Endodermal cell (in vitro differentiated cells): Measurements from ENCODE around the gene SGCD. TPM values are rescaled to one million over a fixed set of nuclear protein-coding genes. Genes with fewer than 3 reads are reported as not detected.

ENCODE experiments used
- DNase-seq: peaks from one replicate; pipeline ENCODE4 v3.0.0-alpha.2; 2017
- H3K27ac ChIP-seq: 2 replicates; pipeline ENCODE4 v1.5.1; 2013; ENCODE audit warnings: mild to moderate bottlenecking, low read depth, low read length, moderate library complexity
- H3K27me3 ChIP-seq: 2 replicates; pipeline ENCODE4 v1.6.1; 2013; ENCODE audit warnings: mild to moderate bottlenecking, low read length, moderate library complexity; ENCODE audit not compliant: insufficient read depth, control insufficient read depth, poor library complexity, severe bottlenecking
- H3K36me3 ChIP-seq: 2 replicates; pipeline ENCODE4 v1.7.0; 2013; ENCODE audit warnings: mild to moderate bottlenecking, low read length, moderate library complexity; ENCODE audit not compliant: control insufficient read depth, insufficient read depth
- H3K4me1 ChIP-seq: one replicate; pipeline ENCODE4 v1.7.0; 2013; ENCODE audit warnings: low read length; ENCODE audit not compliant: control insufficient read depth, insufficient read depth
- H3K4me3 ChIP-seq: 2 replicates; pipeline ENCODE4 v1.5.1; 2013; ENCODE audit warnings: mild to moderate bottlenecking, low read length, moderate library complexity
- H3K9ac ChIP-seq: 2 replicates; pipeline ENCODE4 v1.6.1; 2013; ENCODE audit warnings: mild to moderate bottlenecking, low read length, moderate library complexity; ENCODE audit not compliant: poor library complexity, severe bottlenecking; ENCODE audit errors: extremely low read depth
- H3K9me3 ChIP-seq: 2 replicates; pipeline ENCODE4 v1.6.1; 2013; ENCODE audit warnings: mild to moderate bottlenecking, low read length, moderate library complexity; ENCODE audit not compliant: control insufficient read depth
- H3K27ac Mint-ChIP-seq: 2 replicates; pipeline ENCODE4 v1.8.0; 2020; ENCODE audit warnings: mixed read lengths
- H3K27me3 Mint-ChIP-seq: 2 replicates; pipeline ENCODE4 v1.8.0; 2021; ENCODE audit warnings: mild to moderate bottlenecking, mixed read lengths; ENCODE audit not compliant: insufficient read depth
- H3K36me3 Mint-ChIP-seq: 2 replicates; pipeline ENCODE4 v1.8.0; 2020; ENCODE audit warnings: low read depth, mixed read lengths
- H3K4me1 Mint-ChIP-seq: 2 replicates; pipeline ENCODE4 v1.8.0; 2020; ENCODE audit warnings: mixed read lengths
- H3K4me3 Mint-ChIP-seq: 2 replicates; pipeline ENCODE4 v1.8.0; 2020; ENCODE audit warnings: mild to moderate bottlenecking, moderate library complexity, mixed read lengths
- H3K9me3 Mint-ChIP-seq: 2 replicates; pipeline ENCODE4 v1.8.0; 2020; ENCODE audit warnings: mild to moderate bottlenecking, mixed read lengths
- WGBS, 2 experiments: methylation state at CpG; one replicate each; pipeline versions ENCODE4 v1.1.5 to v1.1.7; 2013; ENCODE audit warnings: missing lambda C conversion rate in 2 of 2, mixed read lengths in 1 of 2; ENCODE audit not compliant: insufficient coverage in 1 of 2, insufficient read length in 1 of 2; 5-methylcytosine and 5-hydroxymethylcytosine counted together
- total RNA-seq, 2 donors: library from RNA; stranded (reverse); fragmentation: NEBNext Ultra II Directional in 1 of 2; extraction: Animal tissue kit (Norgen Biotek cat#: 25700) in 1 of 2; gene quantifications; 2 replicates in 1 of 2; 3 replicates in 1 of 2; pipeline ENCODE4 v1.2.1, GENCODE V29; 2021
- TF ChIP-seq, protein P1 (sequence below): fragments of 200-600 bp; sonication (generic); conservative IDR thresholded peaks from 2 replicates; pipeline ENCODE4 v1.5.0; 2021; ENCODE audit warnings: antibody characterized with exemption, mild to moderate bottlenecking

Gene SGCD
- total RNA-seq, 2 donors from 2014 or later: 0.04 to 0.42 TPM

DNA sequence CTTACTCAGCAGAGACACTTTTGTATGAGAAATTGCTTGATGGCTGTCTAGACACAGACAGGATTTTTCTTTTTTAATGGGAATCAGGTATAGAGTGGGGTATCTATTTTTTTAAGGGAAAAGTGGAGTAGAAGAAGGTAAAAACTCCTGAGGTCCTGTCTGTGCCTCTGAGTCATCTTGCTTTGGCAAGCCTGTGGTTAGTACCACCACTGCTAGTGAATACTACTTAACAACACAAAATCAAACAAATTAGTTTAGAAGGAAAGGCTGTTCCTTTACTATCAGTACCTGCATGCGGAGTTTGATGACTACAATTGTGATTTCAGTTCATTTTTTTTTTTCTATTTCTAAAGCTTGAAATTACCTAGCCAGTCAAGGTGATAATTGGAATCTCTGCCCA is 372.2 kb downstream of the SGCD start:
- H3K9me3 Mint-ChIP-seq: no peaks in the 10 kb centered on the region

GRCh38 chr5:156704139-156704538 is 377.2 kb downstream of the SGCD start:
- WGBS, 2 experiments: 93% methylated on average over 3 of the region's 3 CpGs
- Histone ChIP-seq H3K27ac (no peak overlapping the region), H3K9ac (no peak overlapping the region), H3K4me3 (no peak overlapping the region), H3K27me3 (peaks cover 3% of the 10 kb centered on the region), H3K36me3 (no peaks in the 10 kb centered on the region), H3K4me1 (peaks cover 6% of the 10 kb centered on the region), H3K9me3 (no peaks in the 10 kb centered on the region)
- no peaks in the 10 kb centered on the region for H3K9me3 Mint-ChIP-seq
- H3K4me3 Mint-ChIP-seq: no peak overlapping the region
- DNase-seq: no peak
- TF ChIP-seq, protein P1, sequence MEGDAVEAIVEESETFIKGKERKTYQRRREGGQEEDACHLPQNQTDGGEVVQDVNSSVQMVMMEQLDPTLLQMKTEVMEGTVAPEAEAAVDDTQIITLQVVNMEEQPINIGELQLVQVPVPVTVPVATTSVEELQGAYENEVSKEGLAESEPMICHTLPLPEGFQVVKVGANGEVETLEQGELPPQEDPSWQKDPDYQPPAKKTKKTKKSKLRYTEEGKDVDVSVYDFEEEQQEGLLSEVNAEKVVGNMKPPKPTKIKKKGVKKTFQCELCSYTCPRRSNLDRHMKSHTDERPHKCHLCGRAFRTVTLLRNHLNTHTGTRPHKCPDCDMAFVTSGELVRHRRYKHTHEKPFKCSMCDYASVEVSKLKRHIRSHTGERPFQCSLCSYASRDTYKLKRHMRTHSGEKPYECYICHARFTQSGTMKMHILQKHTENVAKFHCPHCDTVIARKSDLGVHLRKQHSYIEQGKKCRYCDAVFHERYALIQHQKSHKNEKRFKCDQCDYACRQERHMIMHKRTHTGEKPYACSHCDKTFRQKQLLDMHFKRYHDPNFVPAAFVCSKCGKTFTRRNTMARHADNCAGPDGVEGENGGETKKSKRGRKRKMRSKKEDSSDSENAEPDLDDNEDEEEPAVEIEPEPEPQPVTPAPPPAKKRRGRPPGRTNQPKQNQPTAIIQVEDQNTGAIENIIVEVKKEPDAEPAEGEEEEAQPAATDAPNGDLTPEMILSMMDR: no peak
- H3K27me3 Mint-ChIP-seq: peaks cover 3% of the 10 kb centered on the region
- H3K4me1 Mint-ChIP-seq: peaks cover 32% of the 10 kb centered on the region
- no peaks in the 10 kb centered on the region for H3K36me3 Mint-ChIP-seq
- H3K27ac Mint-ChIP-seq: no peak overlapping the region

More for the DNA sequence above, 372.2 kb downstream of the SGCD start:
- H3K4me1 ChIP-seq: no peaks in the 10 kb centered on the region
- Mint-ChIP-seq H3K27me3 (peaks cover 2% of the 10 kb centered on the region), H3K4me1 (peaks cover 4% of the 10 kb centered on the region), H3K4me3 (no peak overlapping the region), H3K27ac (no peak overlapping the region), H3K36me3 (no peaks in the 10 kb centered on the region)
- 100% methylated on average over 1 of the region's 1 CpG; no CpG with 5 or more reads in 1 of the 2 experiments for WGBS, 2 experiments
- H3K27me3 ChIP-seq: no peaks in the 10 kb centered on the region
- H3K36me3 ChIP-seq: no peaks in the 10 kb centered on the region
- no peaks in the 10 kb centered on the region for H3K9me3 ChIP-seq
- no peak overlapping the region for H3K27ac ChIP-seq
- no peak for DNase-seq
- no peak overlapping the region for H3K9ac ChIP-seq
- TF ChIP-seq, protein P1: no peak
- H3K4me3 ChIP-seq: no peak overlapping the region

DNA sequence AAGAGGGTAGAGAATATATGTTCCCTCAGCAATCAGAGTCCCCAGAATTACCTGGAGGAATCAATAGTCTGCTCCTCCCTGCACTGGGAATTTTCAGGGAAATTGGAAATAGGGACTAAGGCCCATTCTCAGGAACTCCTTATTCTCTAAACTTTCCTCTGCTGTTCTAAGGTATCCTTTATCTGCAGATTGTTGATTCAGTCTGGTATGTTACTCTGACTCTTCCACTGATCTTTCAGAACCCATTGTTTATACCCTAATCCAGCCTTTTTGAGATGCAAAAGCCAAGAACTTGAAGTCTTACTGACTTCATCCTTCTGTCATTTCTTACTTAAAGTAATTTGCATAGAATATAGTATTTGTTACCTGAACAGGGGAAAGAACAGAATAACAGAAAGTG is 379.7 kb downstream of the SGCD start:
- Mint-ChIP-seq H3K27me3 (peaks cover 26% of the 10 kb centered on the region), H3K4me3 (no peak overlapping the region), H3K9me3 (no peaks in the 10 kb centered on the region), H3K36me3 (no peaks in the 10 kb centered on the region), H3K4me1 (peaks cover 41% of the 10 kb centered on the region), H3K27ac (peak overlapping the region; percentile 85)
- Histone ChIP-seq H3K36me3 (no peaks in the 10 kb centered on the region), H3K27me3 (peaks cover 14% of the 10 kb centered on the region), H3K9me3 (no peaks in the 10 kb centered on the region), H3K27ac (no peak overlapping the region), H3K9ac (peak overlapping the region; percentile 17), H3K4me3 (no peak overlapping the region), H3K4me1 (peaks cover 6% of the 10 kb centered on the region)
- TF ChIP-seq, protein P1: no peak
- DNase-seq: no peak
